Measurements from ENCODE around the gene FLNB. TPM values are rescaled to one million over a fixed set of nuclear protein-coding genes. Genes with fewer than 3 reads are reported as not detected.

FLNB gene
- total and polyA plus RNA-seq, 2 donors = 90.5 to 111 TPM

- peaks cover 0 to 9% of the 10 kb centered on the region in 2 donors for H3K4me1 ChIP-seq (ENCODE audit: control insufficient read depth in 2 of 2, insufficient read depth in 2 of 2, low read length in 2 of 2)
- DNase-seq (ENCODE audit: low read depth in 6 of 9, low spot score in 9 of 9) = no peak
- no peak overlapping the region for H3K4me3 ChIP-seq (ENCODE audit: low read length in 2 of 2)
- H3K27ac ChIP-seq (ENCODE audit: low read depth in 1 of 2, low read length in 1 of 2) = no peak overlapping the region
- no peaks in the 10 kb centered on the region for H3K27me3 ChIP-seq (ENCODE audit: control insufficient read depth in 2 of 2, insufficient read depth in 1 of 2, low read length in 1 of 2)
- 93% methylated on average over 5 of the region's 5 CpGs for WGBS
- H3K9me3 ChIP-seq (ENCODE audit: control insufficient read depth in 2 of 2, insufficient read depth in 1 of 2, low read length in 1 of 2) = no peaks in the 10 kb centered on the region
- H3K36me3 ChIP-seq (ENCODE audit: control insufficient read depth in 2 of 2, insufficient read depth in 2 of 2, low read length in 1 of 2) = no peaks in the 10 kb centered on the region
These were observed 198.3 kb downstream of the FLNB start for GRCh38 chr3:58206406-58207011.

GRCh38 chr3:58207954-58208353, 199.7 kb downstream of the FLNB start:
- no peak overlapping the region for H3K4me3 ChIP-seq (ENCODE audit: low read length in 2 of 2)
- WGBS = 97% methylated on average over 4 of the region's 4 CpGs
- no peak overlapping the region for H3K27ac ChIP-seq (ENCODE audit: low read depth in 1 of 2, low read length in 1 of 2)

GRCh38 chr3:58209933-58210332, 201.7 kb downstream of the FLNB start:
- Histone ChIP-seq H3K27me3 (ENCODE audit: control insufficient read depth in 2 of 2, insufficient read depth in 1 of 2, low read length in 1 of 2) (no peaks in the 10 kb centered on the region), H3K4me1 (ENCODE audit: control insufficient read depth in 2 of 2, insufficient read depth in 2 of 2, low read length in 2 of 2) (peaks cover 0 to 10% of the 10 kb centered on the region in 2 donors), H3K9me3 (ENCODE audit: control insufficient read depth in 2 of 2, insufficient read depth in 1 of 2, low read length in 1 of 2) (no peaks in the 10 kb centered on the region), H3K4me3 (ENCODE audit: low read length in 2 of 2) (no peak overlapping the region), H3K27ac (ENCODE audit: low read depth in 1 of 2, low read length in 1 of 2) (no peak overlapping the region), H3K36me3 (ENCODE audit: control insufficient read depth in 2 of 2, insufficient read depth in 2 of 2, low read length in 1 of 2) (no peaks in the 10 kb centered on the region)
- 98% methylated on average over 3 of the region's 3 CpGs for WGBS
- no peak for DNase-seq (ENCODE audit: low read depth in 6 of 9, low spot score in 9 of 9)

More at GRCh38 chr3:58207954-58208353, 199.7 kb downstream of the FLNB start:
- no peak for DNase-seq (ENCODE audit: low read depth in 6 of 9, low spot score in 9 of 9)
- Histone ChIP-seq H3K9me3 (ENCODE audit: control insufficient read depth in 2 of 2, insufficient read depth in 1 of 2, low read length in 1 of 2) (no peaks in the 10 kb centered on the region), H3K36me3 (ENCODE audit: control insufficient read depth in 2 of 2, insufficient read depth in 2 of 2, low read length in 1 of 2) (no peaks in the 10 kb centered on the region), H3K27me3 (ENCODE audit: control insufficient read depth in 2 of 2, insufficient read depth in 1 of 2, low read length in 1 of 2) (no peaks in the 10 kb centered on the region), H3K4me1 (ENCODE audit: control insufficient read depth in 2 of 2, insufficient read depth in 2 of 2, low read length in 2 of 2) (peaks cover 0 to 8% of the 10 kb centered on the region in 2 donors)

GRCh38 chr3:58210761-58211460, 202.7 kb downstream of the FLNB start, which contains the start of gene DNASE1L3:
DNASE1L3 (minus strand) TSS chr3:58210972; CDS start chr3:58210906, 66 bp downstream.
- Histone ChIP-seq H3K4me1 (ENCODE audit: control insufficient read depth in 2 of 2, insufficient read depth in 2 of 2, low read length in 2 of 2) (peaks cover 0 to 20% of the 10 kb centered on the region in 2 donors), H3K36me3 (ENCODE audit: control insufficient read depth in 2 of 2, insufficient read depth in 2 of 2, low read length in 1 of 2) (no peaks in the 10 kb centered on the region), H3K27ac (ENCODE audit: low read depth in 1 of 2, low read length in 1 of 2) (peak within 1 kb of the TSS in 1 of 2 donors; percentile 31), H3K4me3 (ENCODE audit: low read length in 2 of 2) (no peak within 1 kb of the TSS), H3K27me3 (ENCODE audit: control insufficient read depth in 2 of 2, insufficient read depth in 1 of 2, low read length in 1 of 2) (no peaks in the 10 kb centered on the region), H3K9me3 (ENCODE audit: control insufficient read depth in 2 of 2, insufficient read depth in 1 of 2, low read length in 1 of 2) (no peaks in the 10 kb centered on the region)
- DNase-seq (ENCODE audit: low read depth in 6 of 9, low spot score in 9 of 9) = no peak
- 94% methylated on average over 14 of the region's 14 CpGs for WGBS

- peaks cover 4 to 27% of the 10 kb centered on the region in 2 donors for H3K4me1 ChIP-seq (ENCODE audit: control insufficient read depth in 2 of 2, insufficient read depth in 2 of 2, low read length in 2 of 2)
- 39% methylated on average over 7 of the region's 7 CpGs for WGBS
These were observed 206.5 kb downstream of the FLNB start for GRCh38 chr3:58214484-58215316.

GRCh38 chr3:58215317-58216025, 207.2 kb downstream of the FLNB start:
- Histone ChIP-seq H3K4me1 (ENCODE audit: control insufficient read depth in 2 of 2, insufficient read depth in 2 of 2, low read length in 2 of 2) (peaks cover 4 to 27% of the 10 kb centered on the region in 2 donors), H3K9me3 (ENCODE audit: control insufficient read depth in 2 of 2, insufficient read depth in 1 of 2, low read length in 1 of 2) (no peaks in the 10 kb centered on the region), H3K27ac (ENCODE audit: low read depth in 1 of 2, low read length in 1 of 2) (peak overlapping the region; percentile 38 to 46), H3K36me3 (ENCODE audit: control insufficient read depth in 2 of 2, insufficient read depth in 2 of 2, low read length in 1 of 2) (no peaks in the 10 kb centered on the region), H3K4me3 (ENCODE audit: low read length in 2 of 2) (no peak overlapping the region), H3K27me3 (ENCODE audit: control insufficient read depth in 2 of 2, insufficient read depth in 1 of 2, low read length in 1 of 2) (no peaks in the 10 kb centered on the region)
- WGBS = 75% methylated on average over 10 of the region's 10 CpGs
- DNase-seq (ENCODE audit: low read depth in 6 of 9, low spot score in 9 of 9) = no peak

More at GRCh38 chr3:58214484-58215316, 206.5 kb downstream of the FLNB start:
- Histone ChIP-seq H3K27me3 (ENCODE audit: control insufficient read depth in 2 of 2, insufficient read depth in 1 of 2, low read length in 1 of 2) (no peaks in the 10 kb centered on the region), H3K4me3 (ENCODE audit: low read length in 2 of 2) (no peak overlapping the region), H3K36me3 (ENCODE audit: control insufficient read depth in 2 of 2, insufficient read depth in 2 of 2, low read length in 1 of 2) (no peaks in the 10 kb centered on the region), H3K27ac (ENCODE audit: low read depth in 1 of 2, low read length in 1 of 2) (peak overlapping the region; percentile 43 to 46), H3K9me3 (ENCODE audit: control insufficient read depth in 2 of 2, insufficient read depth in 1 of 2, low read length in 1 of 2) (no peaks in the 10 kb centered on the region)
- DNase-seq (ENCODE audit: low read depth in 6 of 9, low spot score in 9 of 9) = peak in 3 of 9 donors; percentile 34 to 59 (median 47)

- Histone ChIP-seq H3K27me3 (ENCODE audit: control insufficient read depth in 2 of 2, insufficient read depth in 1 of 2, low read length in 1 of 2) (no peaks in the 10 kb centered on the region), H3K9me3 (ENCODE audit: control insufficient read depth in 2 of 2, insufficient read depth in 1 of 2, low read length in 1 of 2) (no peaks in the 10 kb centered on the region), H3K4me3 (ENCODE audit: low read length in 2 of 2) (no peak overlapping the region), H3K4me1 (ENCODE audit: control insufficient read depth in 2 of 2, insufficient read depth in 2 of 2, low read length in 2 of 2) (peaks cover 4 to 23% of the 10 kb centered on the region in 2 donors), H3K27ac (ENCODE audit: low read depth in 1 of 2, low read length in 1 of 2) (no peak overlapping the region), H3K36me3 (ENCODE audit: control insufficient read depth in 2 of 2, insufficient read depth in 2 of 2, low read length in 1 of 2) (no peaks in the 10 kb centered on the region)
- WGBS = 93% methylated on average over 10 of the region's 10 CpGs
- no peak for DNase-seq (ENCODE audit: low read depth in 6 of 9, low spot score in 9 of 9)
These were observed 208.4 kb downstream of the FLNB start for GRCh38 chr3:58216496-58217195.

GRCh38 chr3:58217209-58217811, 209.1 kb downstream of the FLNB start:
- H3K27ac ChIP-seq (ENCODE audit: low read depth in 1 of 2, low read length in 1 of 2) = peak overlapping the region in 1 of 2 donors; percentile 20
- no peaks in the 10 kb centered on the region for H3K36me3 ChIP-seq (ENCODE audit: control insufficient read depth in 2 of 2, insufficient read depth in 2 of 2, low read length in 1 of 2)
- WGBS = 16% methylated on average over 15 of the region's 15 CpGs
- H3K4me1 ChIP-seq (ENCODE audit: control insufficient read depth in 2 of 2, insufficient read depth in 2 of 2, low read length in 2 of 2) = peaks cover 4 to 23% of the 10 kb centered on the region in 2 donors
- H3K4me3 ChIP-seq (ENCODE audit: low read length in 2 of 2) = no peak overlapping the region
- DNase-seq (ENCODE audit: low read depth in 6 of 9, low spot score in 9 of 9) = peak in 6 of 9 donors; percentile 49 to 80 (median 62)
- H3K9me3 ChIP-seq (ENCODE audit: control insufficient read depth in 2 of 2, insufficient read depth in 1 of 2, low read length in 1 of 2) = no peaks in the 10 kb centered on the region
- no peaks in the 10 kb centered on the region for H3K27me3 ChIP-seq (ENCODE audit: control insufficient read depth in 2 of 2, insufficient read depth in 1 of 2, low read length in 1 of 2)
